IMR-90 (cell line): ENCODE data around the gene WDR46. TPM values are rescaled to one million over a fixed set of nuclear protein-coding genes. Genes with fewer than 3 reads are reported as not detected.

Experiments
- ATAC-seq: fragments of 200-7000 bp; cut with Tn5 transposase; 2 replicates; pipeline ENCODE4 v1.9.1; 2020; ENCODE audit warnings: low read depth, mild to moderate bottlenecking, moderate library complexity
- BruUV-seq: library from RNA; stranded (reverse); fragments of 400-500 nt; replicated peaks from 2 replicates; lab custom pipeline; 2021; lab: Mats Ljungman, UMichigan
- CTCF ChIA-PET: fragments of 300-600 bp; formaldehyde crosslinking; extraction: SDS; loops from one replicate; lab custom pipeline; 2021; ENCODE audit warnings: antibody characterized with exemption; lab: Yijun Ruan, JAX
- POLR2A ChIA-PET: fragments of 300-600 bp; sonication (Branson Sonifier 250); formaldehyde crosslinking; loops from one replicate; lab custom pipeline; 2022; ENCODE audit warnings: antibody characterized with exemption; ENCODE audit not compliant: unreplicated experiment; lab: Charles Lee
- DNase-seq: peaks from one replicate; pipeline ENCODE4 v3.0.0; 2013
- H2AFZ ChIP-seq: replicated peaks from 2 replicates; pipeline ENCODE3; 2013; ENCODE audit warnings: low read length, mild to moderate bottlenecking; ENCODE audit not compliant: poor library complexity
- H2AK5ac ChIP-seq: 2 replicates; pipeline ENCODE4 v1.6.1; 2013; ENCODE audit warnings: low read depth, low read length, inconsistent platforms
- H2AK9ac ChIP-seq: replicated peaks from 2 replicates; pipeline ENCODE3; 2013; ENCODE audit warnings: mild to moderate bottlenecking, low read depth, low read length, moderate library complexity; ENCODE audit not compliant: poor library complexity
- H2BK120ac ChIP-seq: 2 replicates; pipeline ENCODE4 v1.6.1; 2013; ENCODE audit warnings: low read depth, low read length, inconsistent platforms
- H2BK15ac ChIP-seq: 3 replicates; pipeline ENCODE4 v1.6.1; 2013; ENCODE audit warnings: low read depth, low read length, inconsistent platforms
- H2BK20ac ChIP-seq: 2 replicates; pipeline ENCODE4 v1.6.1; 2013; ENCODE audit warnings: low read depth, mild to moderate bottlenecking, inconsistent platforms, low read length, moderate library complexity
- H2BK5ac ChIP-seq: 2 replicates; pipeline ENCODE4 v1.6.1; 2013; ENCODE audit warnings: mild to moderate bottlenecking, low read depth, low read length, inconsistent platforms; ENCODE audit not compliant: poor library complexity, severe bottlenecking
- H3K14ac ChIP-seq: replicated peaks from 2 replicates; pipeline ENCODE4 v1.6.1; 2013; ENCODE audit warnings: low read depth, low read length, inconsistent platforms
- H3K18ac ChIP-seq: 2 replicates; pipeline ENCODE4 v1.6.1; 2013; ENCODE audit warnings: low read depth, low read length, control low read depth
- H3K23ac ChIP-seq: 2 replicates; pipeline ENCODE4 v1.6.1; 2013; ENCODE audit warnings: low read depth, low read length, inconsistent platforms
- H3K27ac ChIP-seq: 2 replicates; pipeline ENCODE4 v1.5.1; 2013; ENCODE audit warnings: mild to moderate bottlenecking, control low read depth, low read length; ENCODE audit not compliant: insufficient read depth
- H3K27me3 ChIP-seq: 2 replicates; pipeline ENCODE4 v1.6.1; 2013; ENCODE audit warnings: low read length; ENCODE audit not compliant: control insufficient read depth, insufficient read depth
- H3K36me3 ChIP-seq: 2 replicates; pipeline ENCODE4 v1.6.1; 2013; ENCODE audit warnings: low read length, mixed read lengths; ENCODE audit not compliant: control insufficient read depth, insufficient read depth
- H3K4ac ChIP-seq: 2 replicates; pipeline ENCODE4 v1.6.1; 2013; ENCODE audit warnings: low read depth, low read length, inconsistent platforms
- H3K4me1 ChIP-seq: 2 replicates; pipeline ENCODE4 v1.6.1; 2013; ENCODE audit warnings: low read length, mixed read lengths; ENCODE audit not compliant: control insufficient read depth, insufficient read depth
- H3K4me2 ChIP-seq: 2 replicates; pipeline ENCODE4 v1.6.1; 2013; ENCODE audit warnings: low read depth, mild to moderate bottlenecking, control low read depth, low read length, moderate library complexity
- H3K4me3 ChIP-seq: 2 replicates; pipeline ENCODE4 v1.5.1; 2013; ENCODE audit warnings: low read depth, mild to moderate bottlenecking, control low read depth, low read length, moderate library complexity; ENCODE audit not compliant: insufficient read depth
- H3K56ac ChIP-seq: 2 replicates; pipeline ENCODE4 v1.6.1; 2013; ENCODE audit warnings: low read length, inconsistent platforms; ENCODE audit not compliant: insufficient read depth; ENCODE audit errors: extremely low read depth
- H3K79me1 ChIP-seq, 2 experiments: 2 replicates each; pipeline ENCODE4 v1.6.1; 2013; ENCODE audit warnings: low read length in 2 of 2, inconsistent platforms in 1 of 2, low read depth in 1 of 2
- H3K9ac ChIP-seq: 2 replicates; pipeline ENCODE4 v1.6.1; 2013; ENCODE audit warnings: low read depth, low read length, control low read depth
- H3K9me1 ChIP-seq: 2 replicates; pipeline ENCODE4 v1.6.1; 2013; ENCODE audit warnings: low read length, inconsistent platforms; ENCODE audit not compliant: insufficient read depth
- H3K9me3 ChIP-seq: 2 replicates; pipeline ENCODE4 v1.6.1; 2013; ENCODE audit warnings: low read length; ENCODE audit not compliant: control insufficient read depth, insufficient read depth
- H4K20me1 ChIP-seq: 2 replicates; pipeline ENCODE4 v1.6.1; 2013; ENCODE audit warnings: low read length, inconsistent platforms; ENCODE audit not compliant: insufficient read depth
- H4K5ac ChIP-seq: 2 replicates; pipeline ENCODE4 v1.6.1; 2013; ENCODE audit warnings: mild to moderate bottlenecking, low read depth, low read length, control low read depth
- H4K8ac ChIP-seq, 2 experiments: 2 replicates each; pipeline ENCODE4 v1.6.1; 2013; ENCODE audit warnings: low read depth in 2 of 2, low read length in 2 of 2, control low read depth in 1 of 2, inconsistent platforms in 1 of 2
- H4K91ac ChIP-seq: 2 replicates; pipeline ENCODE4 v1.6.1; 2013; ENCODE audit warnings: low read depth, low read length, inconsistent platforms; ENCODE audit not compliant: insufficient read depth
- BHLHE40 ChIP-seq: fragments of 150-350 bp; IDR thresholded peaks from 2 replicates; pipeline ENCODE4 v1.6.1; 2016; ENCODE audit warnings: mild to moderate bottlenecking, low read depth, low read length
- FOS ChIP-seq: fragments of 150-350 bp; IDR thresholded peaks from 2 replicates; pipeline ENCODE4 v1.6.1; 2016; ENCODE audit warnings: low read depth, low read length
- MXI1 ChIP-seq: IDR thresholded peaks from 2 replicates; pipeline ENCODE4 v1.6.1; 2012; ENCODE audit warnings: low read depth, mild to moderate bottlenecking, low read length, moderate library complexity, borderline replicate concordance
- RCOR1 ChIP-seq: IDR thresholded peaks from 2 replicates; pipeline ENCODE4 v1.6.1; 2012; ENCODE audit warnings: mild to moderate bottlenecking, low read length, improper control_type of control experiment; ENCODE audit not compliant: insufficient replicate concordance
- RFX5 ChIP-seq: IDR thresholded peaks from 2 replicates; pipeline ENCODE4 v1.8.0; 2012; ENCODE audit warnings: low read depth, mild to moderate bottlenecking, low read length, moderate library complexity
- SMC3 ChIP-seq: fragments of 150-350 bp; IDR thresholded peaks from 2 replicates; pipeline ENCODE4 v1.6.1; 2016; ENCODE audit warnings: low read depth, mild to moderate bottlenecking, antibody characterized with exemption, low read length, moderate library complexity
- WGBS, 2 experiments: methylation state at CpG; one replicate each; pipeline versions ENCODE4 v1.1.5 to v1.1.7; 2013; ENCODE audit warnings: missing lambda C conversion rate in 2 of 2; ENCODE audit not compliant: insufficient read length in 1 of 2; ENCODE audit errors: extremely low coverage in 2 of 2; 5-methylcytosine and 5-hydroxymethylcytosine counted together
- dilution Hi-C: fragments of 300-500 bp; cut with HindIII; formaldehyde crosslinking; loops from one replicate; pipeline ENCODE4 v1.14.3; 2018; ENCODE audit warnings: low sequenced_read_pairs; ENCODE audit not compliant: unreplicated experiment
- in situ Hi-C: fragments of 300-500 bp; cut with MboI; formaldehyde crosslinking; loops from 3 replicates; pipeline ENCODE4 v1.14.3; 2019; ENCODE audit warnings: low sequenced_read_pairs, inconsistent platforms, mixed read lengths
- intact Hi-C: fragments of 100-400 bp; cut with micrococcal nuclease; formaldehyde crosslinking; loops from 2 replicates; pipeline ENCODE4 v1.10.0; 2022
- polyA plus RNA-seq, 3 experiments: library from polyadenylated mRNA; depleted of rRNA; stranded (reverse); fragments of >200 nt; gene quantifications; 2 replicates each; pipeline ENCODE4 v1.2.3, GENCODE V29; 2012; ENCODE audit warnings: low replicate concordance in 1 of 3
- total RNA-seq: library from RNA; depleted of rRNA; stranded (reverse); fragments of >200 nt; gene quantifications from 2 replicates; pipeline ENCODE4 v1.2.3, GENCODE V29; 2012

The WDR46 gene
- total and polyA plus RNA-seq, 2 of the 4 experiments (the other 2 are of a cell fraction) = 73.8 to 81.6 TPM

DNA sequence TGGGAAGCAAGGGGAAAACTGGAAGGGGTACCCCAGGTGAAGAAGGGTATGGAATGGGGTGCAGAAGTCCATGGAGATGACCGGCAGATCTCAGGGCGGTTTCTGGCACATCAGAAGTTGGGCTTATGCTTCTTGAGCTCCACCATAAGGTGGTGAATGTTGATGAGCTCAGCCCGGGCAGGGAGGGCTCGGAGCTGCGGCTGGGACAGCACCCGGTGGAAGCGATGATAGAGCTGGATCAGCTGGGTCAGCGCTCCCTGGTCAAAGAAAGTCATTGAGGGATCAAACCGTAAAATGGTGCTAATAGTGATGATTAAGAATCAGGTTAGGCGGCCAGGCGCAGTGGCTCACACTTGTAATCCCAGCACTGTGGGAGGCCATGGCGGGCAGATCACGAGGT lies 38.3 kb downstream of the WDR46 start:
- intact Hi-C loops = no loop called here
- Histone ChIP-seq H3K79me1 (peaks cover 3 to 35% of the 10 kb centered on the region in 2 experiments; a peak in 3 of 4 replicates), H3K23ac (peak overlapping the region; percentile 46; the same call in 1 of the 2 replicates), H2AFZ (no peak overlapping the region), H3K4me3 (no peak overlapping the region), H3K36me3 (peaks cover 10% of the 10 kb centered on the region; the same call in 1 of the 2 replicates), H3K56ac (0 out of 2 replicates have a peak overlapping the region, but pooled peaks have one; percentile 16), H4K8ac (peak overlapping the region in 1 of 2 experiments; percentile 37; a peak in 1 of 4 replicates), H3K27ac (peak overlapping the region; percentile 68), H2AK9ac (no peak overlapping the region), H4K20me1 (peaks cover 3% of the 10 kb centered on the region; the same call in 1 of the 2 replicates), H2BK15ac (no peak overlapping the region), H3K9ac (0 out of 2 replicates have a peak overlapping the region, but pooled peaks have one; percentile 3), H2AK5ac (peak overlapping the region; percentile 61; the same call in 1 of the 2 replicates), H3K14ac (no peak overlapping the region; the same call in 1 of the 2 replicates), H2BK5ac (peak overlapping the region; percentile 69), H3K9me3 (no peaks in the 10 kb centered on the region), H3K4me2 (peak overlapping the region; percentile 40), H3K4me1 (peaks cover 12% of the 10 kb centered on the region), H3K18ac (no peak overlapping the region), H3K9me1 (peaks cover 11% of the 10 kb centered on the region), H2BK120ac (peak overlapping the region; percentile 29), H3K4ac (peak overlapping the region; percentile 51), H4K91ac (peak overlapping the region; percentile 50; the same call in 1 of the 2 replicates), H3K27me3 (no peaks in the 10 kb centered on the region), H2BK20ac (peak overlapping the region; percentile 37; the same call in 1 of the 2 replicates), H4K5ac (no peak overlapping the region)
- no TSS peak for BruUV-seq
- ChIA-PET POLR2A (interaction anchor here (1.0 kb wide), 2 partner anchors 19 to 21 kb away, joined by 4 to 7 read pairs; partner anchors contain the start of genes RPS18 and VPS52), CTCF (interaction anchor here (0.5 to 0.6 kb wide), 2 partner anchors 12 to 46 kb away, joined by 3 read pairs; no protein-coding TSS in a partner anchor)
- ATAC-seq = no peak
- no peak for DNase-seq
- 93% methylated on average over 7 of the region's 13 CpGs; no CpG with 5 or more reads in 1 of the 2 experiments for WGBS, 2 experiments
- in situ Hi-C loops = no loop called here
- TF ChIP-seq FOS (no peak), BHLHE40 (no peak), MXI1 (no peak), SMC3 (no peak), RCOR1 (no peak), RFX5 (no peak)
- dilution Hi-C loops = no loop called here
